GM18505 (cell line): ENCODE data around the gene ACBD4.

Source experiments
- ATAC-seq: cut with Tn5 transposase; IDR thresholded peaks from one replicate; pipeline ENCODE4 v1.9.1; 2021; ENCODE audit not compliant: unreplicated experiment
- POLR2A ChIP-seq: IDR thresholded peaks from 4 replicates; pipeline ENCODE4 v1.6.1; 2011; ENCODE audit warnings: borderline replicate concordance; ENCODE audit not compliant: insufficient read depth, insufficient read length; ENCODE audit errors: extremely low read depth

Gene ACBD4

GRCh38 chr17:45149669-45150664, 14.5 kb downstream of the ACBD4 start:
- TF ChIP-seq POLR2A, result peak; percentile 45

GRCh38 chr17:45150911-45151809, 15.7 kb downstream of the ACBD4 start:
- ATAC-seq, result no peak
- TF ChIP-seq POLR2A, result no peak

More at GRCh38 chr17:45149669-45150664, 14.5 kb downstream of the ACBD4 start:
- no peak for ATAC-seq

GRCh38 chr17:45155029-45155428, 19.5 kb downstream of the ACBD4 start:
- no peak for TF ChIP-seq POLR2A
- ATAC-seq, result no peak

DNA sequence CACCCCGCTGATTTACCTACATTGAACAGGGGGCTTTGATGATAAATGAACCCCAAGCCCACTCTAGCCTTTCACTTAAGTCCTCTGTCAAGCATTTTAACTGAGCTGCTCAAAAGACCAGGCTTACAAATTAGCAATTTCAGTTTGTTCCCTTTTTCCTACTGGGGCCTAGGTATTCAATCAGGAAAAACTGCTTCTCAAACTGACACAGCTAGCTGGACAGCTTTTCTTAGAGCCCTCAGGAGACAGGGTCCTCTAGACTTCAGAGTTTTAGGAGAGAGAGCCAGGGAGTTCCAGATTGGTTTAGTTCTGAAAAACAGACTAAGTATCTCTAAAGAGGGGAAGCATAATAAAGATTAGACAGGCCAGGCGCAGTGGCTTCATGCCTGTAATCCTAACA, 20.0 kb downstream of the ACBD4 start:
- no peak for ATAC-seq

GRCh38 chr17:45156242-45156641, 20.8 kb downstream of the ACBD4 start:
- no peak for ATAC-seq
- no peak for TF ChIP-seq POLR2A

More for the DNA sequence above, 20.0 kb downstream of the ACBD4 start:
- no peak for TF ChIP-seq POLR2A

- peak; percentile 32 for ATAC-seq
- TF ChIP-seq POLR2A, result no peak
Observed at GRCh38 chr17:45160447-45161287, 25.2 kb downstream of the ACBD4 start.

DNA sequence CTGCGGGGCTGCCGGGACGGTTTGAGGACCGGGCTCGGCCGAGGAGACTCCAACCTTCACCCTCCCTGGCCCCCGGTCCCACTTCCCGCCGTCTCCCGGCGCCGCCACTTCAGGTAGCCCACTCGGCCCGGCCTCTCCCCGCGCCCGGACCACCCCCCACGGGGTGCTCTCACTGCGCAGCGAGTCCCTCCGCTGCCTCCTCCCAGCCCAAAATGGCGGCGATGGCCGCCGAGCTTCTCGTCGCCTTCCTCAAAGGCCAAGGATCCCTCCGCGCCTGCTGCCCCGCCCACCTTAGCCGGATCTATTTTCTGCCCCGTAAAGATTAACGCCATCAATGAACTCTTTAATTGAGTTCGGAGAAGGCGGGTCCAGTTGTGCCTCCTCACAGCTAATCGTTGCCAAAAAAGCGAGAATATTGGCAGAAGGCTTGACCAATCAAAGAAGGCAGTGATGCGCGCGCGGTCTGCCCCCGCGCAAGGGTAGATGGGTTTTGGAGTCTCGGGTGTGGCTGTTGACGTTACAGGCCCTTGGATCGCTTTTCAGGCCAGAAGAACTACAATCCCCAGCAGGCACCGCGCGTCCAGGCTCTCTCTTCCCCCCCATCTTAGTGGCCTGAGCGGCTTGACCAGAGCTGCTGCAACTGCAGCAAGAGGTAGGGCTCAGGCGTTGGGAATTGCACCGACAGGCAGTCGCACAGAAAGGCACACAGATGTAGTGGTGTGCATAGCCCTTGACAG, 26.0 kb downstream of the ACBD4 start, which contains the start of gene HEXIM2:
HEXIM2 (plus strand) TSS at position 588 of the 737 bp plus-strand sequence. CDS start 919 bp downstream, outside the sequence.
- peak; percentile 77 for ATAC-seq
- peak; percentile 92 for TF ChIP-seq POLR2A

DNA sequence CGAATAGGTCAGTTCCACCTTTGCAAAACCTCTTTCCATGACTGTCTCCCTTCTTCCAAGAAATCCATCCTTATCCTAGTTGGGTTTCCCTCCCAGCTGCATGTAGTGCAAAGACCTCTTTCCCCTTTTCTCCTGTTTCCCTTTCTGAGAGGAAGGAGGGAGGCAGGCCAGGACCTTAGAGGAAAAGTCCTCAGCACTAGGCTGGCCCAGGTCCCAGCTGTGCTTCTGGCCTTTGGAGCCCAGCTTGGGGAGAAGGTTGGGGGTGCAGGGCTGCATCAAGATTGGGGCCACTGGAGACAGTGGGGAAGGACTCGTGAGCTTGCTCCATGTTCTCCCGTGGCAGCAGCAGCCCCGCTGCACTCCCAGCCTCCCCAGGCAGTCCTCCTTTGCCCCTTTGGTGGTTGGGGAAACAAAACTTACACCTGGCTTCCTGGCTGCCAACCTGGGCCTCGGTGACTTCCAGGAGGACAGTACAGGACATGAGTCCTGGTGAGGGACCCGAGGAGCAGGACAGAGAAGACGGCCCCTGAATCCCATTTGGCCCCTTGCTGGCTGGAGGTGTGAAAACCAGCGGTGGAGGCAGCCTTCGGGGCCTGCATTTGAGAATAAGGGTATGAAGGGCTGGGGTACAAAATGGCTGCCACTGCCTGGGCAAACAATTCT, 26.7 kb downstream of the ACBD4 start:
- no peak for TF ChIP-seq POLR2A
- ATAC-seq, result no peak

DNA sequence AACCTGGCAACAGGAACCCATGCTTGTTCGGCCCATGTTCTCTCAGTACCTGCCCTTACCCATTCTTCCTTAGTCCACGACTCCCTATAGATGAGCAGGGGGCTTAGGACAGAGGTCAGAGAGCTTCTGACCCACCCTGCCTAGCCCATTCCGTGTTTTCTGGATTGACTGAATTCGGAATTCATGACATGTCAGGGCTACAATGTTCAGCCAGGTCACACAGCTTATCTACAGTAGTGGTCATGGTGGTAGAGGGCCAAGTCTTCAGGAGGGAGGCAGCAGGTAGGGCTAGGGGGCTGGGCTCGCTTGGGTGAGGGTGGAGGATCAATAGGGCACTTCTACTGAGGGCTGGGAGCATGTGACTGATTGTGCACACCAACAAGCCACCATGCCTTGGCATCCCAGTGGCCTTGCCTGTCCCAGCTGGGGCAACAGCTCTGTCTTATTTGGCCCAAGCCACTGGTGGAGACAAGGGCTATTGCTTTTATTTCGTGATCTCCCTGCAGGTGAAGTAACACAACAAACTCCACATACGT, 29.3 kb downstream of the ACBD4 start:
- no peak for ATAC-seq
- TF ChIP-seq POLR2A, result no peak

GRCh38 chr17:45168991-45169752, 33.7 kb downstream of the ACBD4 start:
- no peak for TF ChIP-seq POLR2A
- ATAC-seq, result no peak
